ENCODE measurements around the gene ZPLD1. TPM values are rescaled to one million over a fixed set of nuclear protein-coding genes. Genes with fewer than 3 reads are reported as not detected.

Gene ZPLD1
- total RNA-seq, 2 donors from 2014 or later: not detected

GRCh38 chr3:102398176-102398575 lies 36.6 kb upstream of the ZPLD1 start:
- no peak for TF ChIP-seq CTCF (IDR thresholded peaks at IDR 0.05)
- Histone ChIP-seq H3K36me3 (no peaks in the 10 kb centered on the region), H3K4me3 (no peak overlapping the region), H3K9me3 (no peaks in the 10 kb centered on the region), H3K27me3 (replicated peaks; ENCODE audit: insufficient read depth) (no peaks in the 10 kb centered on the region), H3K27ac (no peak overlapping the region), H3K4me1 (ENCODE audit: control insufficient read depth in 1 of 2, low read depth in 2 of 2) (no peaks in the 10 kb centered on the region)
- DNase-seq (ENCODE audit: low spot score) (no peak), ATAC-seq (ENCODE audit: insufficient number of reproducible peaks, low FRiP score, low read depth) (no peak)

GRCh38 chr3:102398666-102399065 lies 36.1 kb upstream of the ZPLD1 start:
- ATAC-seq (ENCODE audit: insufficient number of reproducible peaks, low FRiP score, low read depth) (no peak), DNase-seq (ENCODE audit: low spot score) (no peak)
- no peaks in the 10 kb centered on the region for H3K27me3 ChIP-seq (replicated peaks; ENCODE audit: insufficient read depth)
- no peak for TF ChIP-seq CTCF (IDR thresholded peaks at IDR 0.05)
- no peak overlapping the region for H3K27ac ChIP-seq
- H3K36me3 ChIP-seq: no peaks in the 10 kb centered on the region
- H3K4me1 ChIP-seq (ENCODE audit: control insufficient read depth in 1 of 2, low read depth in 2 of 2): no peaks in the 10 kb centered on the region
- no peaks in the 10 kb centered on the region for H3K9me3 ChIP-seq
- no peak overlapping the region for H3K4me3 ChIP-seq

- Histone ChIP-seq H3K27me3 (replicated peaks; ENCODE audit: insufficient read depth) (no peaks in the 10 kb centered on the region), H3K27ac (no peak overlapping the region), H3K4me1 (ENCODE audit: control insufficient read depth in 1 of 2, low read depth in 2 of 2) (no peaks in the 10 kb centered on the region), H3K36me3 (no peaks in the 10 kb centered on the region), H3K4me3 (no peak overlapping the region), H3K9me3 (no peaks in the 10 kb centered on the region)
- ATAC-seq (ENCODE audit: insufficient number of reproducible peaks, low FRiP score, low read depth): no peak
- no peak for TF ChIP-seq CTCF (IDR thresholded peaks at IDR 0.05)
- no peak for DNase-seq (ENCODE audit: low spot score)
Observed at GRCh38 chr3:102400142-102400541, 34.7 kb upstream of the ZPLD1 start.

GRCh38 chr3:102400766-102401165 lies 34.0 kb upstream of the ZPLD1 start:
- Histone ChIP-seq H3K27ac (no peak overlapping the region), H3K9me3 (no peaks in the 10 kb centered on the region), H3K36me3 (no peaks in the 10 kb centered on the region), H3K4me3 (no peak overlapping the region), H3K4me1 (ENCODE audit: control insufficient read depth in 1 of 2, low read depth in 2 of 2) (no peaks in the 10 kb centered on the region), H3K27me3 (replicated peaks; ENCODE audit: insufficient read depth) (no peaks in the 10 kb centered on the region)
- DNase-seq (ENCODE audit: low spot score) (no peak), ATAC-seq (ENCODE audit: insufficient number of reproducible peaks, low FRiP score, low read depth) (no peak)
- no peak for TF ChIP-seq CTCF (IDR thresholded peaks at IDR 0.05)

- peaks cover 0 to 8% of the 10 kb centered on the region in 2 donors for H3K4me1 ChIP-seq (ENCODE audit: control insufficient read depth in 1 of 2, low read depth in 2 of 2)
- no peaks in the 10 kb centered on the region for H3K27me3 ChIP-seq (replicated peaks; ENCODE audit: insufficient read depth)
Observed at GRCh38 chr3:102410616-102411015, 24.2 kb upstream of the ZPLD1 start.

More at GRCh38 chr3:102410616-102411015, 24.2 kb upstream of the ZPLD1 start:
- no peak for TF ChIP-seq CTCF (IDR thresholded peaks at IDR 0.05)
- Histone ChIP-seq H3K4me3 (no peak overlapping the region), H3K27ac (no peak overlapping the region), H3K9me3 (no peaks in the 10 kb centered on the region), H3K36me3 (no peaks in the 10 kb centered on the region)
- DNase-seq (ENCODE audit: low spot score) (no peak), ATAC-seq (ENCODE audit: insufficient number of reproducible peaks, low FRiP score, low read depth) (no peak)

Data from thoracic aorta (tissue), 2 donors.